GM18505 (cell line): ENCODE measurements around the gene KMT5B.

Experiments used
- ATAC-seq: cut with Tn5 transposase; IDR thresholded peaks from one replicate; pipeline ENCODE4 v1.9.1; 2021; ENCODE audit not compliant: unreplicated experiment
- POLR2A ChIP-seq: IDR thresholded peaks from 4 replicates; pipeline ENCODE4 v1.6.1; 2011; ENCODE audit warnings: borderline replicate concordance; ENCODE audit not compliant: insufficient read depth, insufficient read length; ENCODE audit errors: extremely low read depth

KMT5B gene

DNA sequence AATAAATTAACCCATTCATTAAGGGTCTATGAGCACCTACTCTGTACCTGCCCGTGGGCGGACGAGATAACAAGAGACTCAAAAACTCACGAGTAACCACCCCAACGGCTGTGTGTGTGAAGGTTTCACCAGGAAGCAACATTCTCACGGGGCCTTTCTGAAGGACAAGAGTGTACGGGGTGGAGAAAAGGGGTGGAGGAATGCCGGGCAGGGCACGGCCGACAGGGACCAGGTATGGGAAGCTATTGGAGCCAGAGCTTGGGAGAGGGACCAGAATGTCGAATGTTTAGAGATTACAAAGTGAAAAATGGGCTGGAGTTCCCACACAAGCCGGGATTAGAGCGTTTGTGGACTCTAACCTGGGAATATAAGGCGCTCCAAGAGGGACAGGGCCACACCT, 1.6 kb downstream of the KMT5B start:
- no peak for TF ChIP-seq POLR2A
- ATAC-seq, result no peak

DNA sequence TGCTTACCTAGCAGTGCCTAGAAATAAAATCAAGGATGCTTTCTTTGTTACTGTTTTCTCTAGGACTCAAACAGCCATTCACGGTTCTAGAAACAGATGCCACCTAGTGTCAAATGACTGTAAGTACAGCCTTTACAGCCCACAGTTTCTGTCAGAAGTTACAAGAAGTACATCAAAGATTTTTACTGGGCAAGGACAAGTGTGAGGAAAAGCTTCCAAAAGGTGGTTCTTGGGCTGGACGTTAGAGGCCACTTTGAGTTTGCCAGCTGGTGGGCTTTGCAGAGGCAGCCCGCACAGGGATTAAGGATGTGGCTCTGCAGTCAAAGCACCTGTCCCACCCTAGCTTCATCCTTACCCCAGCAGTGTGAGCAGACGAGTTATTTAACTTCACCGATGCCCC, 6.9 kb downstream of the KMT5B start:
- ATAC-seq, result no peak
- TF ChIP-seq POLR2A, result no peak

DNA sequence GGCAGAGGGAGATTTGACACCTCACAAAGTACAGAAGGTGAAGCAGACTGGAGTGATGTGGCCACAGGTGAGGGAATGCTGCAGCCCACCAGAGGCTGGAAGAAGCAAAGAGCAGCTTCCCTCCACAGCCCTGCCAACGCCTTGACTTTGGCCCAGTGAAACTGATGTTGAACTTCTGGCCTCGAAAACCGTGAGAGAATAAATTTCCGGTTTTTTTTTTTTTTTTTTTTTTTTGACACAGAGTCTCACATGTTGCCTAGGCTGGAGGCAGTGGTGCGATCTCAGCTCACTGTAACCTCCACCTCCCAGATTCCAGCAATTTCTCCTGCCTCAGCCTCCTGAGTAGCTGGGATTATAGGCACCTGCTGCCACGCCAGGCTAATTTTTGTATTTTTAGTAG, 8.7 kb downstream of the KMT5B start:
- no peak for TF ChIP-seq POLR2A
- no peak for ATAC-seq

DNA sequence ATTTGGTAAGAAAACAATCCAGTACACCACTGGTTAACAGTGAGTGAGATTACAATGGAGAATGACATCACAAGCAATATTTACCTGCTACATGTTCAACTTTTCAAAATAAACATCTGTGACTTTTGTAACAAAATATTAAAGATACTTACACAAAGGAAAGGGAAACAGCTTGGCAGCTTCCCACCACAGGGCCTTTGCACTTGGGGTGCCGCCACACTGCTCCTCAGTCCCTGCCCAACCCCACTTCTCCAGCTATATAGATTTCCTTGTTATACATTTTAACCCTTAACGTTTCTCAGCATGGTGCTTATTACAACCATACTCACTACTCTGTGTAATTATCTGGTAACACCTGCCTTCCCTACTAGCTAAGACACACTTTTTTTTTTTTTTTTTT, 10.9 kb downstream of the KMT5B start:
- ATAC-seq, result no peak
- no peak for TF ChIP-seq POLR2A

DNA sequence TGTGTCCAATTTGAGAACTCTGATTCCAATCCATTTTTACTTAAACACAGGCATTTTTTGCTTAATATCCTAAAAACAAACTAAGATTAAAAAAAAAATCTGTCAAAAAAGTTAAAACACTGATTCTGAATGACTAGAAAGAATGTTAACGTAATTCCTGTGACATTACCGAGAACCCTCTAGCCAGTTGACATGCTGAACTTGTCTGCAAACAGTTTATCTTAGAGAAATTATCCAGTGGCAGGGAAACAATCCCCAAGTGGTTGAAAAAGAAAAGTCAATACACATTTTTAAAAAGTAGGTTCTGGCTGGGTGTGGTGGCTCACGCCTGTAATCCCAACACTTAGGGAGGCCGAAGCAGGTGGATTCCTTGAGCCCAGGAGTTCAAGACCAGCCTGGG, 11.6 kb downstream of the KMT5B start:
- ATAC-seq, result no peak
- no peak for TF ChIP-seq POLR2A

DNA sequence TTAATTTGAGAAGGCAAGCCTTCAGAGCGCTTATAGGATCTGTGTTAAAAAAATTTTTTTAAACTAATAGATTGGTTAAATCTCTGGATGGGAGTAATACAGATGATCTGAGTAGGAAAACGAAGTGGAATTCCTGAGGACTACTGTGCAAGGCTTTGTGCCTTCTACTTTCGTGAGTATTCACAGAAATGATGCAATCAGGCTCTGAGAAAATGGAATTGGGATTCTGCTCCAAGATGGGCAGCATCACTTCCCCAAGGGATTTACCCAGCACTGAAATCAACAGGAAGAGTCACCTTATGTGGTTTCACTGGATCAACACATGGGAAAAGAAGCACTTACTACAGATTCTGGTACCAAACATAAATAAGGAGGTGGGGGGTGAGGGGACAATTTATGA, 12.5 kb downstream of the KMT5B start:
- no peak for ATAC-seq
- TF ChIP-seq POLR2A, result no peak

DNA sequence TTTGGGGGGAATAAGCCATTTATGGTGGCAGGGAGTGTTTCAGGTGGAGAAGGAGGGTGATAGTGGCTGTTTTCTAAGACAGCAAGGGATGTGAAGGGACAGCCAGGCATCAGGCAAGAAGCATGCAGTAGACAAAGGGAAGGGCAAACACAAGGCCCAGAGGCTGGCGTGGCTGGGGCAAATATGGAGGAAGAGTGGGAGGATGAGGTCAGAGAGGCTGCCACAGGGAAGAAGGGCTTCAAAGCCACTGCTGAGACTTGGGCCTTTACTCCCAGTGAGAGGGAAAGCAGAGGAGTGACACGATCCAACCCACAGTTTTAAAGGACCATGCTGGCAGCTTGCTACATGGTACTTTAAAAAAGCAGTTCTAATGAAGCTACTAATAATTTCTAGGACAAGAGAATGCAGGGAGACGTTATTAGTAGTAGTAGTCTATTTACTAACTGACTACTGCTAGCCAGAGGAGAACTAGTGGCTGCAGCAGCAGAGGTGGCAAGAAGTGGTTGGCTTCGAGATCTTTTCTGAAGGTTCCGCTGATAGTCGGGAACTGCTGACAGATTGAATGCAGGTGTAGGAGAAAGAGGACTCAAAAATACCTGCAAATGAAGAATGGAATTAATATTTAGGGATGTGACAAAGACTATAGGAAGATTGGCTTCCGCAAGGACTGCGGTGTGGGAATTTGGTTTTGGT, 13.7 kb downstream of the KMT5B start:
- no peak for TF ChIP-seq POLR2A
- no peak for ATAC-seq

DNA sequence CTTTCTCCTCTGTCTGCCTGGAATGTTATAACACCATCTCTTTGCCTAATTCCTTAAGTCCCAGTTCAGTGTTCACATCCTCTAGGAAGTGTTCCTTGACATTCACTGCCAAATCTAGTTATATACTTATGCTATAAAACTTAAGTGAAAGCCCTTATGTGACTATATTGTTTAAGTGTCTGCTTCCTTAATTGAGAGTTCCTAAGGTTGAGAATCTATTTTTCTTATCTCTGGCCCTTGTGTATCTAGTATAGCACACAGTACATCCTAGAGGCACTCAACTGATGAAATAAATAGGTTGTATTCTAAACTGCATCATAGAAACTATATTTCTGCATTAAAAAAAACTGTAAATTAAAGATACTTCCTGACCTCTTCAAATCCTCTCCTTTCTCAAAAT, 16.9 kb downstream of the KMT5B start:
- no peak for ATAC-seq
- TF ChIP-seq POLR2A, result no peak

DNA sequence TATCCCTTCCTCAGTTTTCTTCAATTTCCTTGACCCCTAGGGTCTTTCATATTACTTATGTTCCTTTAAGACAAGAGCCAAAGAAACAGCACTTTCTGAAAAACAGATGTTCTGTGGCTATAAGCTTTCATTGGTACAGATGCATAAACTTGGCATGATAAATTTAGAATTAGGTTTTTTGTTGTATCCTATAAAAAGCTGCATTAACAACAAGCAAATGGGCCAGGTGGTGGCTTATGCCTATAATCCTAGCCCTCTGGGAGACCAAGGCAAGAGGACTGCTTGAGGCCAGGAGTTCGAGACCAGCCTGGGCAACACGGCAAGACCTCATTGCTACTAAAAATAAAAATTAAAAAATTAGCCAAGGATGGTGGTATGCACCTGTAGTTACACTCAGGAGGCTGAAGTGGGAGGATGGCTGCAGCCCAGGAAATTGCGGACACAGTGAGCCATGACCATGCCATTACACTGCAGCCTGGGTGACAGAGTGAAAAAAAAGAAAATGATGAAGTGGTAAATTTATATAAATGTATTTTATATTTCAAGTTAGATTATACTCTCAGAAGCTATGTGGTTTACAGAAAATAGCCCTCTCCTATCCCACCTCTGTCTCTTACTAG, 18.3 kb downstream of the KMT5B start:
- ATAC-seq, result no peak
- no peak for TF ChIP-seq POLR2A

DNA sequence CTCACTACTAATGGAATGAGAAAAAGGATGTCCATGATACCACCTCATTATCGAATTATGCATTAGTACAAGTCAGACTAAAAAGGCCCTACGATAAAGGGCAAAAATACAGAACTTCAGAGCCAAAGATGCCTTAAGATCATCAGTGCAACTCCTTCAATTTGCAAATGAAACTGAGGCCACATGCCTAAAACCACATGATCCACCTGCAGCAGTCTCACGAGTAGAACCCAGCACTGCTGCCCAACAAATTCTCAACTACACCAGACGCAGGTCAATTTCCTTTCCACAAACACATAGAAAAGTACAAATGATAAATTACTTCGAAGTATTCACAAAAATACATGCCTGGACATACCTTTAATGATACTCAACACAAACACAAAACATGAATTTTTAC, 20.1 kb downstream of the KMT5B start:
- no peak for TF ChIP-seq POLR2A

DNA sequence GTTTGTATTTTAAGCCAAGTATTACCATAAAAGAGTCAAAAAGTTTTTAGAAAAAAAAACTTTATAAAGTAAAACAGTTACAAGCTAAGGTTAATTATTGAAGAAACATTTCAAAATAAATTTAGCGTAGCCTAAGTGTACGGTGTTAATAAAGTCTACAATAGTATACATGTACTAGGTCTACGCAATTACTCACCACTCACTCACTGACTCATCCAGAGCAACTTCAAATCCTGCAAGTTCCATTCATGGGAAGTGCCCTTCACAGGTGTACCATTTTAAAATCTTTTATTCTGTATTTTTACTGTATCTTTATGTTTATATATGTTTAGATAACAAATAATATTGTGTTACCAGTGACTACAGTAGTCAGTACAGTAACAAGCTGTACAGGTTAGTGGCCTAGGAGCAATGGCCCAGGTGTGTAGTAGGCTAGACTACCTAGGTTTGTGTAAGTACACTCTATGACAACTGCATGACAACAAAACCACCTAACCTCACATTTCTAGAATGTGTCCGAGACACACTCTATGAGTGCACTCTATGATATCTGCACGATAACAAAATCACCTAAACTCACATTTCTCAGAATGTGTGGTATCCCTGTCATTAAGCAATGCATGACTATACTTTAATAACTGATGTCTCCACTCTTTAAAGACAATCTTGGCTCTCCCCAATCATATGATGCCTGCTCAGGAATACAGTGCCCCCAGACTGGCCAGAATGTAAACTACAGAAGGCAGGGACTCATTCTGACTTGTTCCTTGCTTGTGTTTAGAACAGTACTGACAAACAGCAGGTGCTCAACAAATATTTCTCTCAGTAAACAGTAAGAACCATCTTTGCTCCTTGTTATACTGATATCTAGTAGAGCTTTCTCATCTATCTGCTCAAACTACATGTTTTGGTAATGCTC, 21.2 kb downstream of the KMT5B start:
- ATAC-seq, result no peak

More for the DNA sequence above, 20.1 kb downstream of the KMT5B start:
- ATAC-seq, result no peak

DNA sequence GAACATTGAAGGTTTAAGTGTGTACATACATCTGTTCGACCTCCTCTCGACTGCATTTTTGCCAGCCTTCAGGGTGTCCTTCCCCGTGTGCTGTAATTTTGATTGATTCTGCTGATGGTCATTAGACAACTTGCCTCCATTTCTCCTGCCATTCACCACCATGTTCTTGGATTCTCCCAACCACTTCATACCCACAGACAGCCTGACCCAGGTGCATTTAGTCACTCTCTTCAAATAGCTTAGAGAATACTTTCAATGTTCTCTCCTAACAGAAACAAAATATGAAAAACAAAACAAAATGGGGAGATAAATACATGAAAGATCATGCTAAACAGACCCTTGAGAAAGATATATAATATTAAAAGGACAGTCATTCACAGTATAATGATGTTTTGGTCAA, 23.2 kb downstream of the KMT5B start:
- TF ChIP-seq POLR2A, result no peak
- ATAC-seq, result no peak

More for the DNA sequence above, 21.2 kb downstream of the KMT5B start:
- no peak for TF ChIP-seq POLR2A

DNA sequence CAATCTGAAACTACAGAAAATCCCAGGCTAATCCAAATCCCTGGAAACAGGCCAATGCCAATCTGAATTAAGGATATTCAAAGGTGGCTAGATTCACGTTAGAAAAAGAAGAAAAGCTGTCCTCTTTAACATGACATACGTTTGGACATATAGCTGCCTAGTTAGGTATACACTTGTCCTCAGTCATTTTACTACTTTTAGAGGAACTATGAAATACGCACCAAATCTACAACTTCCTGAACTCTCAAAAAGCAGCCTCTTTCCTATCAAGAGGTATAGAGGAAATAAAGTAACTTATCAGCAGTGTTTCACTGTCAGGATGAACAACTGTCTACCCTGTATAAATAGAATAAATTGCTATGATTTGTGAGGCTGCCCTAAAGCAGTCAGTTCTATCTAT, 24.0 kb downstream of the KMT5B start:
- no peak for ATAC-seq
- TF ChIP-seq POLR2A, result no peak
